ENCODE results near the gene CDC37L1. TPM values are rescaled to one million over a fixed set of nuclear protein-coding genes. Genes with fewer than 3 reads are reported as not detected.

Gene CDC37L1
- total RNA-seq, 1 donor from 2014 or later: 17.2 TPM

- Histone ChIP-seq H3K9me3 (ENCODE audit: control insufficient read depth in 3 of 3, low read length in 3 of 3) (no peaks in the 10 kb centered on the region), H3K36me3 (ENCODE audit: control insufficient read depth in 3 of 3, insufficient read depth in 3 of 3, low read length in 3 of 3) (peaks cover 4 to 5% (median 4%) of the 10 kb centered on the region in 3 donors), H3K4me1 (ENCODE audit: control insufficient read depth in 3 of 3, insufficient read depth in 3 of 3, low read length in 3 of 3) (no peaks in the 10 kb centered on the region), H3K27me3 (ENCODE audit: control insufficient read depth in 3 of 3, insufficient read depth in 3 of 3, low read length in 3 of 3) (no peaks in the 10 kb centered on the region), H3K9ac (ENCODE audit: low read depth in 1 of 3, low read length in 3 of 3) (no peak overlapping the region), H3K4me3 (ENCODE audit: low read length in 3 of 3) (no peak overlapping the region), H3K27ac (ENCODE audit: low read depth, low read length) (no peak overlapping the region)
These were observed 46.5 kb downstream of the CDC37L1 start for GRCh38 chr9:4725706-4726442.

GRCh38 chr9:4727593-4727992 lies 48.2 kb downstream of the CDC37L1 start:
- Histone ChIP-seq H3K9me3 (ENCODE audit: control insufficient read depth in 3 of 3, low read length in 3 of 3) (no peaks in the 10 kb centered on the region), H3K4me3 (ENCODE audit: low read length in 3 of 3) (no peak overlapping the region), H3K36me3 (ENCODE audit: control insufficient read depth in 3 of 3, insufficient read depth in 3 of 3, low read length in 3 of 3) (no peaks in the 10 kb centered on the region), H3K27me3 (ENCODE audit: control insufficient read depth in 3 of 3, insufficient read depth in 3 of 3, low read length in 3 of 3) (no peaks in the 10 kb centered on the region), H3K4me1 (ENCODE audit: control insufficient read depth in 3 of 3, insufficient read depth in 3 of 3, low read length in 3 of 3) (no peaks in the 10 kb centered on the region), H3K27ac (ENCODE audit: low read depth, low read length) (no peak overlapping the region), H3K9ac (ENCODE audit: low read depth in 1 of 3, low read length in 3 of 3) (no peak overlapping the region)

GRCh38 chr9:4732890-4733289 lies 53.5 kb downstream of the CDC37L1 start:
- H3K27me3 ChIP-seq (ENCODE audit: control insufficient read depth in 3 of 3, insufficient read depth in 3 of 3, low read length in 3 of 3): no peaks in the 10 kb centered on the region
- peaks cover 0 to 5% (median 0%) of the 10 kb centered on the region in 3 donors for H3K36me3 ChIP-seq (ENCODE audit: control insufficient read depth in 3 of 3, insufficient read depth in 3 of 3, low read length in 3 of 3)
- no peaks in the 10 kb centered on the region for H3K9me3 ChIP-seq (ENCODE audit: control insufficient read depth in 3 of 3, low read length in 3 of 3)
- no peak overlapping the region for H3K9ac ChIP-seq (ENCODE audit: low read depth in 1 of 3, low read length in 3 of 3)
- no peak overlapping the region for H3K4me3 ChIP-seq (ENCODE audit: low read length in 3 of 3)
- no peak overlapping the region for H3K27ac ChIP-seq (ENCODE audit: low read depth, low read length)
- peaks cover 0 to 2% (median 0%) of the 10 kb centered on the region in 3 donors for H3K4me1 ChIP-seq (ENCODE audit: control insufficient read depth in 3 of 3, insufficient read depth in 3 of 3, low read length in 3 of 3)

- no peak overlapping the region for H3K4me3 ChIP-seq (ENCODE audit: low read length in 3 of 3)
- peaks cover 0 to 6% (median 5%) of the 10 kb centered on the region in 3 donors for H3K4me1 ChIP-seq (ENCODE audit: control insufficient read depth in 3 of 3, insufficient read depth in 3 of 3, low read length in 3 of 3)
- H3K27ac ChIP-seq (ENCODE audit: low read depth, low read length): no peak overlapping the region
- peaks cover 0 to 5% (median 2%) of the 10 kb centered on the region in 3 donors for H3K36me3 ChIP-seq (ENCODE audit: control insufficient read depth in 3 of 3, insufficient read depth in 3 of 3, low read length in 3 of 3)
- H3K27me3 ChIP-seq (ENCODE audit: control insufficient read depth in 3 of 3, insufficient read depth in 3 of 3, low read length in 3 of 3): no peaks in the 10 kb centered on the region
- H3K9ac ChIP-seq (ENCODE audit: low read depth in 1 of 3, low read length in 3 of 3): no peak overlapping the region
- H3K9me3 ChIP-seq (ENCODE audit: control insufficient read depth in 3 of 3, low read length in 3 of 3): no peaks in the 10 kb centered on the region
These were observed 54.8 kb downstream of the CDC37L1 start for GRCh38 chr9:4734150-4734549.

GRCh38 chr9:4738866-4739586 lies 59.7 kb downstream of the CDC37L1 start:
- Histone ChIP-seq H3K36me3 (ENCODE audit: control insufficient read depth in 3 of 3, insufficient read depth in 3 of 3, low read length in 3 of 3) (peaks cover 0 to 3% (median 2%) of the 10 kb centered on the region in 3 donors), H3K9me3 (ENCODE audit: control insufficient read depth in 3 of 3, low read length in 3 of 3) (no peaks in the 10 kb centered on the region), H3K4me1 (ENCODE audit: control insufficient read depth in 3 of 3, insufficient read depth in 3 of 3, low read length in 3 of 3) (peaks cover 2 to 25% (median 19%) of the 10 kb centered on the region in 3 donors), H3K9ac (ENCODE audit: low read depth in 1 of 3, low read length in 3 of 3) (peak overlapping the region in 1 of 3 donors; percentile 25), H3K4me3 (ENCODE audit: low read length in 3 of 3) (peak overlapping the region; percentile 60 to 92 (median 61)), H3K27me3 (ENCODE audit: control insufficient read depth in 3 of 3, insufficient read depth in 3 of 3, low read length in 3 of 3) (no peaks in the 10 kb centered on the region), H3K27ac (ENCODE audit: low read depth, low read length) (no peak overlapping the region)

- Histone ChIP-seq H3K9ac (ENCODE audit: low read depth in 1 of 3, low read length in 3 of 3) (peak overlapping the region; percentile 81 to 89 (median 87)), H3K4me3 (ENCODE audit: low read length in 3 of 3) (peak overlapping the region; percentile 85 to 92 (median 88)), H3K36me3 (ENCODE audit: control insufficient read depth in 3 of 3, insufficient read depth in 3 of 3, low read length in 3 of 3) (peaks cover 0 to 2% (median 0%) of the 10 kb centered on the region in 3 donors), H3K27me3 (ENCODE audit: control insufficient read depth in 3 of 3, insufficient read depth in 3 of 3, low read length in 3 of 3) (no peaks in the 10 kb centered on the region), H3K27ac (ENCODE audit: low read depth, low read length) (peak overlapping the region; percentile 80), H3K9me3 (ENCODE audit: control insufficient read depth in 3 of 3, low read length in 3 of 3) (no peaks in the 10 kb centered on the region), H3K4me1 (ENCODE audit: control insufficient read depth in 3 of 3, insufficient read depth in 3 of 3, low read length in 3 of 3) (peaks cover 2 to 25% (median 17%) of the 10 kb centered on the region in 3 donors)
These were observed 60.4 kb downstream of the CDC37L1 start for GRCh38 chr9:4739587-4740387.

- Histone ChIP-seq H3K27ac (ENCODE audit: low read depth, low read length) (peak overlapping the region; percentile 80), H3K4me3 (ENCODE audit: low read length in 3 of 3) (peak overlapping the region; percentile 85 to 92 (median 88)), H3K27me3 (ENCODE audit: control insufficient read depth in 3 of 3, insufficient read depth in 3 of 3, low read length in 3 of 3) (no peaks in the 10 kb centered on the region), H3K36me3 (ENCODE audit: control insufficient read depth in 3 of 3, insufficient read depth in 3 of 3, low read length in 3 of 3) (peaks cover 0 to 2% (median 0%) of the 10 kb centered on the region in 3 donors), H3K9ac (ENCODE audit: low read depth in 1 of 3, low read length in 3 of 3) (peak overlapping the region; percentile 81 to 89 (median 87)), H3K4me1 (ENCODE audit: control insufficient read depth in 3 of 3, insufficient read depth in 3 of 3, low read length in 3 of 3) (peaks cover 2 to 25% (median 17%) of the 10 kb centered on the region in 3 donors), H3K9me3 (ENCODE audit: control insufficient read depth in 3 of 3, low read length in 3 of 3) (no peaks in the 10 kb centered on the region)
These were observed 60.9 kb downstream of the CDC37L1 start for GRCh38 chr9:4740388-4740637.

- H3K9me3 ChIP-seq (ENCODE audit: control insufficient read depth in 3 of 3, low read length in 3 of 3): no peaks in the 10 kb centered on the region
- peak within 1 kb of the TSS; percentile 81 to 89 (median 87) for H3K9ac ChIP-seq (ENCODE audit: low read depth in 1 of 3, low read length in 3 of 3)
- H3K27me3 ChIP-seq (ENCODE audit: control insufficient read depth in 3 of 3, insufficient read depth in 3 of 3, low read length in 3 of 3): no peaks in the 10 kb centered on the region
- peak within 1 kb of the TSS; percentile 85 to 92 (median 88) for H3K4me3 ChIP-seq (ENCODE audit: low read length in 3 of 3)
- H3K4me1 ChIP-seq (ENCODE audit: control insufficient read depth in 3 of 3, insufficient read depth in 3 of 3, low read length in 3 of 3): peaks cover 2 to 25% (median 17%) of the 10 kb centered on the region in 3 donors
- peaks cover 0 to 2% (median 0%) of the 10 kb centered on the region in 3 donors for H3K36me3 ChIP-seq (ENCODE audit: control insufficient read depth in 3 of 3, insufficient read depth in 3 of 3, low read length in 3 of 3)
- peak within 1 kb of the TSS; percentile 80 for H3K27ac ChIP-seq (ENCODE audit: low read depth, low read length)
These were observed 61.4 kb downstream of the CDC37L1 start, which contains the start of gene AK3 for GRCh38 chr9:4740638-4741364. TSS of gene AK3 (minus strand) at chr9:4741202. CDS start at chr9:4741087, 115 bp downstream.

GRCh38 chr9:4741365-4742089 lies 62.2 kb downstream of the CDC37L1 start:
- Histone ChIP-seq H3K27me3 (ENCODE audit: control insufficient read depth in 3 of 3, insufficient read depth in 3 of 3, low read length in 3 of 3) (no peaks in the 10 kb centered on the region), H3K4me1 (ENCODE audit: control insufficient read depth in 3 of 3, insufficient read depth in 3 of 3, low read length in 3 of 3) (peaks cover 2 to 25% (median 17%) of the 10 kb centered on the region in 3 donors)

More at GRCh38 chr9:4741365-4742089, 62.2 kb downstream of the CDC37L1 start:
- Histone ChIP-seq H3K27ac (ENCODE audit: low read depth, low read length) (peak overlapping the region; percentile 80), H3K36me3 (ENCODE audit: control insufficient read depth in 3 of 3, insufficient read depth in 3 of 3, low read length in 3 of 3) (peaks cover 0 to 2% (median 0%) of the 10 kb centered on the region in 3 donors), H3K4me3 (ENCODE audit: low read length in 3 of 3) (peak overlapping the region; percentile 72 to 92 (median 88)), H3K9ac (ENCODE audit: low read depth in 1 of 3, low read length in 3 of 3) (peak overlapping the region; percentile 79 to 89 (median 81)), H3K9me3 (ENCODE audit: control insufficient read depth in 3 of 3, low read length in 3 of 3) (no peaks in the 10 kb centered on the region)
